ENCODE results near the gene PRDM5.

PRDM5 gene

GRCh38 chr4:120796271-120796670 is 126.3 kb downstream of the PRDM5 start:
- H3K9ac ChIP-seq (ENCODE audit: low read length), result no peak overlapping the region
- H3K4me3 ChIP-seq (ENCODE audit: low read depth, low read length, poor library complexity, severe bottlenecking), result no peak overlapping the region
- no peaks in the 10 kb centered on the region for H3K9me2 ChIP-seq (ENCODE audit: low read depth, low read length)
- no peaks in the 10 kb centered on the region for H4K20me1 ChIP-seq (ENCODE audit: insufficient read depth, low read length)
- peaks cover 27% of the 10 kb centered on the region for H3K4me1 ChIP-seq (ENCODE audit: insufficient read depth, low read length, severe bottlenecking)
- H2AFZ ChIP-seq (ENCODE audit: low read length), result no peak overlapping the region
- H3K27me3 ChIP-seq (ENCODE audit: insufficient read depth, low read length), result no peaks in the 10 kb centered on the region
- H3K9me3 ChIP-seq (ENCODE audit: low read length), result no peaks in the 10 kb centered on the region
- H3K27ac ChIP-seq (ENCODE audit: low read depth, low read length, poor library complexity, severe bottlenecking), result no peak overlapping the region
- no peaks in the 10 kb centered on the region for H3F3A ChIP-seq (ENCODE audit: insufficient read depth, low read length)
- no peak overlapping the region for H3K4me2 ChIP-seq (ENCODE audit: low read length)
- no peak for TF ChIP-seq CTCF (IDR thresholded peaks at IDR 0.05; ENCODE audit: low read length)
- TF ChIP-seq EZH2 (IDR thresholded peaks at IDR 0.05; ENCODE audit: borderline replicate concordance, low read length), result no peak
- no peaks in the 10 kb centered on the region for H3K79me2 ChIP-seq (ENCODE audit: insufficient read depth, low read length)
- H3K36me3 ChIP-seq (ENCODE audit: insufficient read depth, low read length), result peaks cover 13% of the 10 kb centered on the region

- TF ChIP-seq CTCF (IDR thresholded peaks at IDR 0.05; ENCODE audit: low read length), result no peak
- no peak for TF ChIP-seq EZH2 (IDR thresholded peaks at IDR 0.05; ENCODE audit: borderline replicate concordance, low read length)
- Histone ChIP-seq H3K27me3 (ENCODE audit: insufficient read depth, low read length) (no peaks in the 10 kb centered on the region), H3F3A (ENCODE audit: insufficient read depth, low read length) (no peaks in the 10 kb centered on the region), H3K79me2 (ENCODE audit: insufficient read depth, low read length) (no peaks in the 10 kb centered on the region), H3K9me2 (ENCODE audit: low read depth, low read length) (no peaks in the 10 kb centered on the region), H3K4me1 (ENCODE audit: insufficient read depth, low read length, severe bottlenecking) (peaks cover 19% of the 10 kb centered on the region), H3K27ac (ENCODE audit: low read depth, low read length, poor library complexity, severe bottlenecking) (no peak overlapping the region), H2AFZ (ENCODE audit: low read length) (no peak overlapping the region), H3K9ac (ENCODE audit: low read length) (no peak overlapping the region), H3K9me3 (ENCODE audit: low read length) (no peaks in the 10 kb centered on the region), H3K36me3 (ENCODE audit: insufficient read depth, low read length) (no peaks in the 10 kb centered on the region), H3K4me3 (ENCODE audit: low read depth, low read length, poor library complexity, severe bottlenecking) (no peak overlapping the region), H3K4me2 (ENCODE audit: low read length) (no peak overlapping the region), H4K20me1 (ENCODE audit: insufficient read depth, low read length) (no peaks in the 10 kb centered on the region)
Observed at GRCh38 chr4:120785202-120785601, 137.3 kb downstream of the PRDM5 start.

GRCh38 chr4:120777459-120777858 is 145.1 kb downstream of the PRDM5 start:
- Histone ChIP-seq H3K79me2 (ENCODE audit: insufficient read depth, low read length) (no peaks in the 10 kb centered on the region), H3F3A (ENCODE audit: insufficient read depth, low read length) (peaks cover 4% of the 10 kb centered on the region; the same call in 1 of the 2 replicates), H3K27ac (ENCODE audit: low read depth, low read length, poor library complexity, severe bottlenecking) (no peak overlapping the region), H3K9me3 (ENCODE audit: low read length) (no peaks in the 10 kb centered on the region), H3K4me3 (ENCODE audit: low read depth, low read length, poor library complexity, severe bottlenecking) (no peak overlapping the region), H3K36me3 (ENCODE audit: insufficient read depth, low read length) (no peaks in the 10 kb centered on the region), H3K4me2 (ENCODE audit: low read length) (no peak overlapping the region), H3K9ac (ENCODE audit: low read length) (no peak overlapping the region), H4K20me1 (ENCODE audit: insufficient read depth, low read length) (no peaks in the 10 kb centered on the region), H2AFZ (ENCODE audit: low read length) (no peak overlapping the region), H3K4me1 (ENCODE audit: insufficient read depth, low read length, severe bottlenecking) (peaks cover 27% of the 10 kb centered on the region), H3K9me2 (ENCODE audit: low read depth, low read length) (no peaks in the 10 kb centered on the region), H3K27me3 (ENCODE audit: insufficient read depth, low read length) (no peaks in the 10 kb centered on the region)
- TF ChIP-seq EZH2 (IDR thresholded peaks at IDR 0.05; ENCODE audit: borderline replicate concordance, low read length) (no peak), CTCF (IDR thresholded peaks at IDR 0.05; ENCODE audit: low read length) (no peak)

Data from OCI-LY1 (cell line).